GM19397 (cell line): Measurements from ENCODE around the gene CACNA1B.

Source experiments
- ATAC-seq: cut with Tn5 transposase; IDR thresholded peaks from one replicate; pipeline ENCODE4 v1.9.1; 2021; ENCODE audit warnings: mild to moderate bottlenecking, moderate library complexity; ENCODE audit not compliant: unreplicated experiment

Gene CACNA1B

DNA sequence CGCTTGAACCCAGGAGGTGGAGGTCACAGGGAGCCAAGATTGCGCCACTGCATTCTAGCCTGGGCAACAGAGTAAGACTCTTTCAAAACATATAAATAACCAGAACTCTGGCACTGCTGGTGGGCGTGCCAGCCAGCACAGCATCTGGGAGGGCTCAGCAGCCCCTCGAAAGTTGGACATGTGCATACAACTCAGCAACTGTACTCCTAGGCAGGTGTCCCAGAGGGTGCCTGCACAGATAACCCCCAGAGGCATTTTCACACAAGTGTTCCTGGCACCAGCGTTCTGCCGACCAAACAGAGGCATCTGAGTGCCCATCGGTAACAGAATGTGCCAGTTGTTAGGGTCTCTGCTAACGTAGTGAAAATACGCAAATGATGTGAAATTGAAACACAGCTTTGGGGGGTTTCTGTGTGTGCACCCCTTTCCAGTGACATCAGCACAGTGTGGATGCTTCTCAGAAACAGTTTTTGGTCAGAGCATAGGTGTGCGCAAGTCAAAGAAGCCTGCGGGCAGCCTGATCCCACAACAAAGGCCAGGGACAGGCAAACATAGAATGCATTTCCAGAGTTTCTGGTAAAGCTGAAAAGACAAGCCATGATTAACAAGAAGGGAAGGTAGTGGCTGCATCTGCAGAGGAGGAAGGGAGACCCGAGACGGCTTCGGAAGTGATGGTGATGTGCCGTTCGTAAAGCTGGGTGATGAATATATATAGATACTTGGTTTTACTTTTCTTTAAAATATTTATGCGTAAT is 190.2 kb downstream of the CACNA1B start:
- no peak for ATAC-seq

DNA sequence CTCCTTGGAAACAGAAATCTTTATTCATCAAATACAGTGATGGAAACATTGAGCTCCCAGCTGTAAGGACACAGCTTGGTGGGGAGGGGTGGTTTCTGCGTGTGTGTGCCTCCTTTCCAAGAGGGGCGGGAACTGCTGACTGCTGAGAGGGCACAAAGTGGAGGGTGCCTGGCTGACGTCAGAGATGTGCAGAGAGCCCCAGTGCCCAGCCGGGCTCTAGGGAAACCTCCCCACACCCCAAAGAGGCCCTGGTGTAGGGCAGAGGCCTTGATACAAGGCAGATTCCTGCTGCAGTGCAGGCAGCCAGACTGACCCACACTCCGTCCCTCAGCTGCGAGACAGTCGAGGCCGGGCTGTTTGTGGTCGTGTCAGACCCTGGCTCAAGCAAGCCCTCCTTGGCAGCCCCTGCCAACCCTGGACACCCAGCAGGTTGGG is 191.0 kb downstream of the CACNA1B start:
- no peak for ATAC-seq

DNA sequence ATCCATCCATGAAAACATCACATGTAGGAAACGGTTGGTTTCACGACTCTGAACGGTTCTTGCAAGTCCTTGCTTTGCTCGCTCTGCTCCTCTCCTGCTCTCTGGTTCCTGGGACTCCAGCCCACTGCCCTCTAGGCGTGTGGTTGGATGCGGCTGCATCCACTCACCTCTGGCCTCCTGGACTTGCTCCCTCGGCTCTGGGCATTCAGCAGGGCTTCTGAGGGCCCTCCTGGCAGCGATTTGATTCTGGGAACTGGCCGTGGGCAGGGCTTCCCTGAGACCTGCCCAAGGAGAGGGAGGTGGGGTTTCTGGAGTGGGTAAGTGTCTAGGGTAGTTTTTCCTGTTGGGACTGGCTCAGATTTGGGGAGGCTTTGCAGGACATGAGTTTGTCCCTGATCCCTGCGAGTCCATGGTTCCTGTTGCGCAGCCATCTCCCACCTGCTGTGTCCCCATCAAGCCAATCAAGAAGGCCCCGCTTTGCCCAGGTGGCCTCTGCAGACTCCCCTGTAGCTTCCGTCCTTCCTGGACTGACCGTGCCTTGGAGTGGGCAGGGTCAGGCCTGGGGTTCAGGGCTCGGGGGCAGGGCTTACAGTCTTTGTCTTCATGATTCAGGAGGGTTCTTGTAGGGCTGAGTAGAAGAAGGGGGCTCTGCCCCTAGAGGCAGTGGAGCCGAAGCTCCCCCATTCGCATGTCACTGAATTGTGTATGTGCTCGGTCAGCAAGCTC is 192.3 kb downstream of the CACNA1B start:
- no peak for ATAC-seq

DNA sequence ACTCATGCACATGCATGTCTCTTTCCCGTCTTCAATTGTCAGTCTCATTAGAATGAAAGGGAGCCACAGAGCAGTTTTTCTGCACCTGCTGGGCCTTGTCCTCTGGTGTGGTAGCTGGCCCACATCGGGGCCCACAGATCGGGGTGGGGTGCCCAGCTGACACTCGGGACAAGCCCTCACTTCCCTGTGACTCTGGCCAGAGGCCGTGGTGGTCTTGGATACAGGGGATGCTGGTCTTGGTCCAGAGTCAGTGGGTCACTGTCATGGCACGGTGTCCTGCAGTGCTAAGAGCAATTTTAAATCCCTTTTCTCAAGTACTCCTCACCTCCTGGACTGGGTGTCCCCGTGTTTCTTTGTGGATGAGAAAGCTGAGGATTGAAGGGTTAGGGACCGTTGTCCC is 193.2 kb downstream of the CACNA1B start:
- ATAC-seq: no peak

DNA sequence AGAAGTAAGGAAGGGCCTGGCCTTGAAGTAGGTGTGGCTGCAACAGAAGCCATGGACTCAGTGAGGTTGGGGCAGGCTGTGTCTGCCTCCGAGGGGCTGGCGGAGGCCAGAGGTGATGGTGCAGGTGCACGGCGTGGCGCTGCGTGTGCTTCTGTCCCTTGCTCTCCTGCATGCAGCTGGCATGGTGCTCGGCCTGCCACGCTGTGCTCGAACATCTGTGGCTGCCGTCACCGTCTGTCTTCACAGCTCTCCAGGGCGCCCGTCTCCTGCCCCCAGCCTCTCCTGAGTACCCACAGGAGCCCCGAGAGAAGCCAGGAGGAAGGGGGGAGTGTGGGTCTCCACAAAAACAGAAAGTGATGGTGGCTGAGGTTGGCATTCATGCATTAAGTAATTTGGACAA is 193.7 kb downstream of the CACNA1B start:
- no peak for ATAC-seq

DNA sequence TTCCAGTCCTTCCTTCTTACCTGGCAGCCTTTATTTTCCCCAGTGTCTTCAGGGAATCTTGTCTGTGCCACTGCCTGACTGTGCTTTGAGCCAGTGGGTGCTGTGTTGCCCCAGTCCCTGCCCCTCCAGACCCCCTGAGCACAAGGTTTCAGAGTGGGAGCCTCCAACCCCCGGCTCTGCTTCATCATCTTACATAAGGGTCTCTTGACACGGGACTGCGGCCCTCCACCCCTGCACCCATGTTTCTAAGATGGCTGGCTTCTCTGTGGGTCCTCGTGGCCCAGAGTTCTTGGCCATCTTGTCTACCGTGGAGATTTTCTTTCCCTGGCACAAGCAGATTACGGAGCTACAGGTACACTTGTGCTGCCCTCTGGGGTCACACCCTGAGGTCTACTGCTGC is 194.1 kb downstream of the CACNA1B start:
- no peak for ATAC-seq

DNA sequence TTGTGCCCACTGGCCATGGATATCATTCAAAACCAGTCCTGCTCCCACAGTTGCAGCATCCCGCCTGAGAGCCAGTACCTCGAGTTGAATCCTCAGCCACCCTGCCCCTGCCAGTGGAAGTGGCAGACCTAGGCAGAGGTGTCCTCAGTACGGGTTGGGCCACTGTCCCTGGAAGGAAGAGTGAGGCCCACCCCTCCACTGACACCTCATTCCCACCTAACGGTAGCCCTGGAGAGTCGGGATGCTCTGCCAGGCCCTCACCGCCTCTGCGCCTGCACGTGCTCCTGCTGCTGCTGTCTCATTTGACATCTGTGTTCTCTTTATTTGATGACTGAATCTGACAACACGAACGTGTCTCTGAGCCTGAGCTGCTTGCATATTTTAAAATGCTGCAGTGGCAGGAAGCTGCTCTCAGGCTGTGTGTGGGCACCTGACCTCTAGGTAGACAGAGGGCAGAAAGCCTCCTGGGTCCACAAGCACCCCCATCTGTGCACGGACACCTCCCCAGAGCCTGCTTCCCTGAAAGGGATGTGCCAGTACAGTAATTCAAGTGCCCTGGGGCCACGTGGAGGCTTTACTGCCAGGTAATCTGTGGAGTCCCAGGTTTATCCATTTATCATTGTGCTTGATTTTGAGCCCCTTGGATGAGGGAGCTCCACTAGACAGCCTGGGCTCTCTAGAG is 194.7 kb downstream of the CACNA1B start:
- no peak for ATAC-seq

DNA sequence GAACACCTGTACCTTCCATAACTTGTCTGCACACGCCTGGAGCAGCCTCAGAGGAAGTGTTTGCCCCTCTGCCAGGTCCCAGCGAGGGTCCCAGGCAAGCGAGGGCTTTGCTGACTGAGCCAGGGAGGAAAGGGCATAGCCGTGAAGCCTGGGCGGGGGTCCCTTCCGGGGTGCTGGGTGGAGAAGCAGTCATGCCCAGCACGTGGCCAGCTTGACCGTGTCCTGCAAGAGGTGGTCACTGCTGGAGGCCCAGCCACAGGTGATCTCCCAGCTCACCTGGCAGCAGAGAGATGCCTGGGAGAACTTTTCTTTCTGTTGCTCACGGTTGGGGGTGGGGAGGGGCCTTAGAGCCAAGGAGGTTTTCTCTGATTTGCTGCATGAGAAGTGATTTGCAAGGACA is 195.3 kb downstream of the CACNA1B start:
- ATAC-seq: no peak

DNA sequence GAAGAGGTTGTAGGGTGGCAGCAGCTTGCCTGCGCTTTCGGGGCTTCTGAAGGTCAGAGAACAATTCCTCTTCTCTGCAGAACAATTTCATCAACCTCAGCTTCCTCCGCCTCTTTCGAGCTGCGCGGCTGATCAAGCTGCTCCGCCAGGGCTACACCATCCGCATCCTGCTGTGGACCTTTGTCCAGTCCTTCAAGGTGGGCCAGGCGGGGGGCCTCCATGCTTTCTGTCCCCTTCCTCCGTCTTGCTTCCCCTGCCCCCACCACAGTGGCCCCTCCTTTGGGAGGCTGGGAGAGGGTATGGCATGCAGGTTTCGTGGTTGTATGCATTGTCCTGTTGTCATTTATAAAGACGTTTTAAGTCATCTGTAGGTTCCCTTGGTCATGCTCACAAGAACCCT is 195.8 kb downstream of the CACNA1B start:
- ATAC-seq: no peak

DNA sequence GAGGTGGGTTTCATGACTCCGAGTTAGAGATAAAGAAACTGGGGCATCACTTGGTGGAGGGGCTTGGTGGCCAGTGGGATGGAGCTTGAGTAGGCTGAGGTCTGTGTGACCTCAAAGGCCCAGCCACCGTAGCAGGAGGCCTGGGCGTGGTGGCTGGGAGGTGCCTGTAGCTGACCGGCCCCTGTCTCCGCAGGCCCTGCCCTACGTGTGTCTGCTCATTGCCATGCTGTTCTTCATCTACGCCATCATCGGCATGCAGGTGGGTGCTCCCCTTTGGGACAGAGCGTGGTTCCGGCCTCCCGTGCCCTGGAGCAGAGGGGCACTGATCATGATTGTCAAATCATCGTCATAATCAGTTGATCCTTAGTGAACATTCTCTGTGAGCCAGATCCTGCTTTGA is 196.2 kb downstream of the CACNA1B start:
- ATAC-seq: no peak

DNA sequence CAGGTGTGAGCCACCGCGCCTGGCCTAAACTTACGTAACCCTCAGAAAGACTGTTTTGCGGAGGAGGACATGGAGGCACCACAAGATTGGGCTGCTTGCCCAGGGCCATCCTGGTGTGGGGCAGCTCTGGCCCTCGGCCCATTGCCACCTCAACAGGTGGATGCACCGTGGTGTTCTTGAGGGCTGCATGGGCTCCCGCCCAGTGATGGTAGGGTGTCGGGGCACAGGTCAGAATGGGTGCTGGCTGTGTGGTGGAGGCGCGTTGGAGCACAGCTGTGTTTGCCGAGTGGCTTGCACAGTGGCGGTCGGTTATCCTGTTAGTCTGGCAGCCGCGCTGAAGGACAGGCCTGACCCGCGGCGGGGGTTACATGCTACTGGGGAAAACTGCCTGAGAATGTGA is 196.9 kb downstream of the CACNA1B start:
- no peak for ATAC-seq

DNA sequence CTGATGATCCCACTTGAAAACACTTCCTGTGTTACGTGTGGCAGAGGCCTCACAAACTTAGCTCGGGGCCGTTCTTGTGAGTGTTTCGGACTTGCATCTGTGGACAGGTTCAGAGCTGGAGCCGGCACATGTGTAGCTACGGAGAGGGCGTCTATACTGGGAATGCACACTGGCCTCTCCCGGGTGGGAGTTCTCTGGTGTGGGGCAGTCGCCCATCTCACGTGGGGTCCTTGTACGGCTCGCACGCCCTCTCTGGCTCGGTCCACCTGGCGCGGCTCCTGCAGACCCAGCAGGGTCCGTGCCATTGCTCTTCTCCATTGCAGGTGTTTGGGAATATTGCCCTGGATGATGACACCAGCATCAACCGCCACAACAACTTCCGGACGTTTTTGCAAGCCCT is 197.9 kb downstream of the CACNA1B start:
- ATAC-seq: no peak

DNA sequence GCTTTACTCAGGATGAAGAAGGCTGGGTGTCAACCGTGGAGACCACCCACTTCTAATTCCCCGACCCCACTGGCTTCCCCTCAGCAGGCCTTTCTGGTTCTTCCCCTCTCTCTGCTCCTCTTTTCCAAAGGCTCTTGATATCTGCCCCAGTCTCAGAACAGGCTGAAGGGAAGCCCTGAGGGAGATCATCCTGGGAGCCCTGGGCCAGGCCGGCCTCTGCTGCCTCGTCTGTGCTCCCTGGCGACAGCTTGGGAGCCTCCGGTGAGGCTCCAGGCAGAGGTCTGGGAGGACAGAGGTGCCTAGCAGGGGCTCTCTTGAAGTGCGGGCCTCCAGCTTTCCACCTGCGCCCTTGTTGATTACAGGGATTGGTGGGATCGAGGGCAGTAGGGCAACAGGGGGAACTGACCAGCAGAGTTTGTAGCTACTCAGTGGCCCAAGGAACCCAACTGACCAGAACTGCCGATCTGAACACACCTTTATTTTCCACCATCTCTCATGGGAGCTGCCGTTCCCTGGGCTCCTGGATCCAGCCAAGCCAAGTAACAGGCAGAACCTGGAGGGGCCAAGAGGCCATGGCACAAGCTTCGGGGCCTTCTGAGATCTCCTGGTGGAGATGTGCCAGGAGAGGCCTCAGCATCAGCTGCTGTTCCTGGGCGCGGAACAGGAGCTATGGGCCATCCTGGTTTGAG is 198.5 kb downstream of the CACNA1B start:
- no peak for ATAC-seq

DNA sequence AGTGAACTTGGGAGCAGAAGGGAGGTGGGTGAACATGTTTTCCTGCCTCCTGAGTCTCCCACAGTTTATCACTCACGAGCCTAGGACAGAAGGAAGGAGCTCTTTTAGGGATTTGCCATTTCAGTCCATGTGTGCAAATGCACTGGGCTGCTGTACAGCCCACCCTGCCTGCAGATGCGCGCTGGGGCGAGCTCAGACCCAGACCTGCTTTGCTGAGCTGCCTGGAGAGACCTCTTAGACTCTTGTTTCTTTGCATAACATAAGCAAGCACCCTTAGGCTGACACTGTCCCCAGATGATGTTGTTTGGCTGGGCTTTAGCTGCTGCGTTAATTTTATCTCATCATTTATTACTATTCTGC is 199.0 kb downstream of the CACNA1B start:
- no peak for ATAC-seq

DNA sequence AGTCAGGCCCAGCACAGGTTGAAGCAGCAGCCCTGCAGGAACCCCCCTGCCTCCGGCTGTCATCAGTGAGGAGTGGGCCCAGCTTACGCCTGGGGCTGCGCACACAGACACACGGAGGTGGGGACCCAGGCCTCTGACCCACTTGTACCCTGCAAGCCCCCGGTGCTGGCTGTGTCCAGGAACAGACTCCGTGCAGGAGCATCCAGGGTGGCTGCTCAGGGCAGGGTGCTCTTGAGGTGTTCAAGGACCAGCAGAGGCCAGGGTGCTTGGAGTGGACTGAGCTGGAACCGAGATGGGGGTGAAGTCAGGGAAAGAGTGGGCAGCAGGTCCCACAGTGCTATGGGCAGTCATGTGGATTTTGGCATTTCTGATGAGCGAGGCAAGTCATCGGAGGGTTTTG is 199.5 kb downstream of the CACNA1B start:
- ATAC-seq: no peak

DNA sequence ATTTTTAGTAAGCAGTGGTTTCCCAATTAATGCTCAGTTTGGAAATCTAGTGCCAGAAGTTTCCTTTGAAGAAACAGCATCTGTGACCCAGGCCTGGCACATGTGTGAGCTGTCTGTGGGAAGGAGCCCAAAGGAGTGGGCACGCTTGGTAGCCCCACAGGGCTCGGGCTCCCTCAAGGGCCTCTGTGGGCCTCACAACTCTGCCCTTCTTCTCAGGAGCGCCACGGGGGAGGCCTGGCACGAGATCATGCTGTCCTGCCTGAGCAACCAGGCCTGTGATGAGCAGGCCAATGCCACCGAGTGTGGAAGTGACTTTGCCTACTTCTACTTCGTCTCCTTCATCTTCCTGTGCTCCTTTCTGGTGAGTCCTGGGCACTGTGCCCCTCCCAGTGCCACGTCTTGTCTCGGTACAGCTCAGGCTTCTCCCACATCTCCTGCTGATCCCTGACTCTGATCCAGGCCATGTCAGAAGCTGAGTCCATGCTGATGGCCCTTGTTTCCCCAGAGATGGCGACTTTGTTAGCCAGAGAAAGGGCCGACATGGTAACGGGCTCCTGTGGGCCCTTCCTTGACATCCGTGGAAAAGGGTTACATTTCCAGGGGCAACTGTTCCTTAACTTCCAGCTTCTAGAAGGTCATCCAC is 200.4 kb downstream of the CACNA1B start:
- ATAC-seq: no peak

DNA sequence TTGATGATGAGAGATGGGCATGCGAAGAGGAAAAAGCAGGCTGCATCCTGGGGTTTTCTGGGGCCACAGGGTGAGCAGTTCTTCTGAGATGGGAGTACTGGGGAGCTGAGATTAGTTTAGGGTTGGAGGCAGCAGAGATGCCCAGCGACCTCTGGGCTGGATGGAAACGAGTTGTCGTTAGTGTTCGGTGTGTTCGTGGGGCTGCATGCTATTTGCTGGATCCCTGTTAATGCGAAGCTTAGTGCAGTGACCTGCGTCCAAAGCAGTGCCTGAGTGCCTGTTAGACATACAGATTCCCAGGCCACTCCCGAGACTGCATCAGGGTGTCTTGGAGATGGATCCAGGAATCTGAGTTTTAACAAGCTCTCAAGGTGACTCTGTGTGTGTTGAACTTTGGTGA is 201.3 kb downstream of the CACNA1B start:
- no peak for ATAC-seq

DNA sequence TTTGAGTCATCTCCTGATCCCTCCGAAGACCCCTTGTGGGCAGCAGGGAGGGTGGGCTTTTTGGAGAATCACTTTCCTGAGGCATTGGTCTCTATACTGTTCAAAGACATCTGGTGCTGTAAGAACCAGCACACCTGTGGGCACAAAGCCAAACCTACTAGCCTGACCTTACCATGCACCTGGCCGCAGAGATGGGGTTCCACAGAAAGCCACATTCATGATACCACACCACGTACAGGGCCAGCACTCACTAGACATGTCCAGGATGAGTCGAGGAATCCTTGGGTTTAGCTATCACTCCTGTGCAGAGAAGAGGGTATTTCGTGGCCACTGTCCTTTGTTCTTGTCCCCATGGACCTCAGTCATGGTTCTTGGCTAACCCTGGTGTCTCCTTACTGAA is 203.4 kb downstream of the CACNA1B start:
- no peak for ATAC-seq

DNA sequence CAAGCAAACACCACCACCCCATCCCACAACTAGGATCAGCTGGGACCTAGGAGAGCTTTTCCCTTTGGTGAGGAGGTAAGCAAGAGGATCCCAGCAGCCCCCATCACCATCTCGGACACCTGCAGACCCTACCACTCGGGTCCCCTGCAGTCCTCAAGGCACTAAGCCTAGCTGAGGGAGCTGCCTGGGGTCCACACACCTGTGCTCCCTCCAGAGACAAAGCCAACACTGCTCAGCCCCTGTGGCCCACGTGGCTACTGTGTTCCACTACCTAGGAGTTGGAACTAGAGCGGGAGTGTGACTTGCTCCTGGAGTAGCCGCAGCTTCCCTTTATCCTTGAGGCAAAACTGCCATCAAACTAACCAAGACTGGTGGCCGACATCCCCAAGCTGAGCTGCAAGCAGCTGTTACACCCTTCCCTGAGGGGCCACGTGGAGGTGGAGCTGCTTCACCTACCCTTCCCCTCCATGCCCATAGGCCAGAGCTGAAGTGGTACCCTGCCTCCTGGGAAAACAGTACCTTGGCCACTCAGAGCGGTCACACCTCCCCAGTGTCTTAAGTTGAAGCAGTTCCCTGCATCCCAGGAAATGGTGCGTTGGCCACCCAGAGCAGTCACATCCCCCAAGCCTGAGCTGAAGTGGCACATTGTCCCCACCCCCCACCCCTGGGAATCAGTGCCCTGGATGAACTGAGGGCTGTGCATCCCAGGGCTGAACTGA is 205.5 kb downstream of the CACNA1B start:
- no peak for ATAC-seq

DNA sequence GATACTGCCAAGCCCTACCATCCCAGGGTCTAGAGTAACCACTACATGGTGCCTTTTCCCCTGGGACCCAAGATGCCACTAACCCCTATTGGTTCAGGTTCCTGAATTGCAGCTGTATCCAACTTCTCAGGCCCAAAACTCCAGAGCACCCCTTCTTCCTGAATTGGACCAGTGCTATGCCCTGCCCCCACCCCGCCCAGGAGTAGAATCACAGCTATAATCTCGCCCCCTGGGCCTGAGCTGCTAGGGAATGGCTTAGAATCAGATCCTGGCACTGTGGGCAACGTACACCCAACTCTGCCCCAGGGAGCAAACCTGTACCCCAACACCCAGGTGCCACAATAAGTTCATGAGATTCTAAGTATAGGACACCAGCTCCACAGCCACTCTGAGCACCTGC is 206.3 kb downstream of the CACNA1B start:
- no peak for ATAC-seq
